Posterior cingulate gyrus (tissue), 11 donors: ENCODE measurements around the gene ATOSA.

Experiments used
- DNase-seq, 10 donors: peaks; one replicate each; pipeline versions ENCODE4 v3.0.0 to v3.0.0-alpha.2; 2020 to 2021; ENCODE audit warnings: mixed read lengths in 3 of 10
- intact Hi-C: fragments of 100-400 bp; cut with DNase I; formaldehyde crosslinking; loops from one replicate; pipeline ENCODE4 v1.15.1; 2023

Gene ATOSA

DNA sequence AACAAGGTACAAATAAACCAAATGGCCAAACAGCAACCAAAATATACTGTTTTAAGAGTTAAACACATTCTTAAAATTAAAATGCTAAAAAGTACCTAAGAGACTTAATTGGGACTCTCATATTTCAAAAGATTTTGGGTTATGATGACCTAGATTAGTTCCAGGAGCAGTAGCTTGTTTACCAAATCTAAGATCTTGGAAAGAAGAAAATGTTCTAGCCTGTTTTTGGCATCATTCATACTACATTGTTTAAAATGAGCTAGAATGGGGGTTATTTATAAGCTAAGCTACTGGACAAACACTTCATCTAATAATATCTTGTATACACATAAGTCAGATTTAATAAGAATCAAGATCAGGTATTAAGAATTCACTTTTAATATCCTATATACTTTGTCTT is 22.8 kb downstream of the ATOSA start:
- no peak for DNase-seq
- intact Hi-C loops: no loop called here

DNA sequence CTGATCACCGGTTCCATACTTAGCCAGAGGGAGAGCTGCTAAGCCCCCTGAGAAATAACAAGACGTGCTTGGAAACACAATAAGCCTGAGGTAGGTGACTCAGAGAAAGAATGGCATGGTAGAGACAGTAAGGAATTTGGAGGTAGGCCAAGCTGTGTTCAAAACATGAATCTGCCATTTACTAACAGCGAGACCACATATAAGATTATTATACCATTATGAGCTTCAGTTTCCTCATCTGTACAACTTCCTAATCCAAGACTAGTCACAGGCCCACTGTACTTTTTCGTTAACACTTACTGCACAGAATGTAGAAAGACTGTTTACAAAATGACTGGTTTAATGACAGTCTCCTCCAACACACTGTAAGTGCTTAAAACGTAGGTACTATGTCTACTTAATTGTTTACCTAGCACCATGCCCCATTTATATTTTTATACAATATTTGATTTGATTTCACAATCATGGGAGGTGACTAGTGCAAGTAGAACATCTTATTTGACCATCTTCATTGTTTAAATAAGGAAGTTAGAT is 25.7 kb downstream of the ATOSA start:
- intact Hi-C loops: no loop called here
- DNase-seq: no peak

DNA sequence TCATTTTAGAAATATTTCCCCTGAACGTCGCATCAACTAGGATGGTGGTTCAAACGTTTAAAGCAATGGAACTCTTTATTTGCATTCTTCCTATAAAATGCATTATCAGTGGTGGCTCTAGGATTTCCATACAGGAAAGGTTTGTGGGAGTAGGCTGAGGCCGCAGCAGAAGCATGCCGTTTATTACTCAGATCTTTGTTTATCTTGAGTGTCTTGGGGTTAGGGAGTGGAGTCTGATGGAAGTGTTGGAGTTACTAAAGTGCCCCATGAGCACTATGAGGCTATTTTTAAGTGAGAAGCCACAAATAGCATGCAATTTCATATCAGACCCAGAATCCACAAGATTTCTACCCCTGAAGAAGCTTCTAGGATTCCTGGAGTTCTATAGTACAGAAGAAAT is 26.2 kb downstream of the ATOSA start:
- intact Hi-C loops: no loop called here
- DNase-seq: no peak

DNA sequence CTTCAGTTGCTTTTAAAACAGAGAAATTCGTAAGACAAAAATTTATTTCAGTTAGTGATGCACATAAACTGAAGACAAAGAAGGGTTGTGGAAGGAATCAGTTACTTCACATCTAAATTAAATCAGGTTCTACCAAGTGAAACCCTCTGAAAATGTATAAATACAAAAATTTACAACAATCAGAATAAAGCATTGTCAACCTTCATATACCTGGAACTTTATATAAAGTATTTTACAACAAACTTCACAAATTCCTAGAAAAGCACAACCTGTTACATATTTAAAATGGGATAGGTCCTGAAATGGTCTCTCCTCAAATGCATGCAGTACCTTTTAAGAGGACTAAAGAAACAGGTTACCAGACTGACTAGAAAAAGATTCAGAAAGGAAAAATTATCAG is 26.9 kb downstream of the ATOSA start:
- intact Hi-C loops: no loop called here
- DNase-seq: no peak

DNA sequence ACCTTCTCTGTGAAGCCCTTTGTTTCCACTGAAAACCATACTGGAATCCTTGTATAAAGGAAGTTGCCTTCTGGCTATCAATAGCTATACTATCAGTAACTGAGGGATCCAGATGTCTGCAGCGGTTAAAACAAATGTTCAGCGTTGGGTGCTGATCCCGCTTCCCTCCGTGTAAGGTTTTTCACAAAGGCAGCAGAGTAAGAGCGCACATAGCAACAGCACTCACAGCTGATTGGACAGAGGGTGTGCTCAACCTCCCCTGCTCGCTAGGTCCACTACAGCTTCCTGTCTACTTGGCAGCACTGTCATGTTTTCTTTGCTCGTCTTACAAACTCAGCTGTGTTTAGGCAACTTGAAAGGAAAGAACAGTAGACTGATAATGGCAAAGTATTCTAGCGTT is 27.3 kb downstream of the ATOSA start:
- intact Hi-C loops: no loop called here
- peak; percentile 31 to 94 (median 54) for DNase-seq

DNA sequence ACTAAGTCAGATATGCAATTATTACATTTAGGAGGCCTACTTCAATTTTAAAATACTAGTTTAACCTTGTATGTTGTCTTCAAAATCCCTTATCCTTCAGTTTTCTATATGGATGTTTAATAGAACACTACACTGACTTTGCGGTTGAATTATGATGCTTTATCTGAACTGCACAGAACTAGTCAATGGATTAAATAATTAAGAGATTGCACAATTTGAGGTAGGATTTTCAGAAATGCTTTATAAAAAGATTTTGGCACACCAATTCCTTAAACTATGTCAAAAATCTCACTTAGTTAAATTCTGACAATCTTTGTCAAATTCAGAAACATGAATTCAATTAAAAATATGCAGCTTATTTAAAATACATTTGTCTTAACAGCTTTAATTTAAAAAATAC is 28.1 kb downstream of the ATOSA start:
- intact Hi-C loops: no loop called here
- DNase-seq: no peak

DNA sequence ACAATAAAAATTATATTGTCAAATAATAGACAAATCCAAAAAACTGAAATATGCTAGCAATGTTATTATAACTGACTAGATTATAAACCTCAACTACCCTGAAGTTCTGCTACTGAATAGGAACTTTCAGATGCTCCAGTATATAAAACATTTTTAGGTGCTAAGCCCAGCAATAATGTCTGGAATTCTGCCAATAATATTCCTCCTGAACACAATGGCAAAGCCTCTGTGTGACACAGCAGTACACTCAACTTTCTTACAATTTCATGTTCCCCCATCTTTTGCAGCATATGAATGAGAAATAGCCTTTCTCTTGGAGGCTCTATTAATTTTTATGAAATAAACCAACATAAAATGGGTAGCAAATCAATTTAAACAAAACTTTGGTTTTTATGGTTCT is 29.5 kb downstream of the ATOSA start:
- DNase-seq: no peak
- intact Hi-C loops: no loop called here

DNA sequence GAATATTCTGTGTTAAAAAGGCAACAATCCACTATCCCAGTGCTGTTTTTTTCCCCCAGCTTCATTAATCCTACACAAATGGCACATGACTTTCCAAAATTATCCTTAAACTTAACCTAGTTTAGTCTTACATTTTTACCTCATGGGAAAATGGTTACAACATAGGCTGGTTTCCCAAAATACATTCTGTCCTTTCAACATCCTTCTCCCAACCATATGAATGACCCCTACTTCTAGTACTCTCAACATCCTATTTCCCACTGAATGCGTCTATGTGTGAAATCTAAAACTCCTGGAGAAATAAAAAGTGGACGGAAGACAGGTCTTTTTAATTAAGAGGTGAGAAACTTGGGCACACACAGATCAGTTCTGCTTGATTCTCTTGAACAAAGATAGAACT is 33.3 kb downstream of the ATOSA start:
- intact Hi-C loops: no loop called here
- DNase-seq: no peak

DNA sequence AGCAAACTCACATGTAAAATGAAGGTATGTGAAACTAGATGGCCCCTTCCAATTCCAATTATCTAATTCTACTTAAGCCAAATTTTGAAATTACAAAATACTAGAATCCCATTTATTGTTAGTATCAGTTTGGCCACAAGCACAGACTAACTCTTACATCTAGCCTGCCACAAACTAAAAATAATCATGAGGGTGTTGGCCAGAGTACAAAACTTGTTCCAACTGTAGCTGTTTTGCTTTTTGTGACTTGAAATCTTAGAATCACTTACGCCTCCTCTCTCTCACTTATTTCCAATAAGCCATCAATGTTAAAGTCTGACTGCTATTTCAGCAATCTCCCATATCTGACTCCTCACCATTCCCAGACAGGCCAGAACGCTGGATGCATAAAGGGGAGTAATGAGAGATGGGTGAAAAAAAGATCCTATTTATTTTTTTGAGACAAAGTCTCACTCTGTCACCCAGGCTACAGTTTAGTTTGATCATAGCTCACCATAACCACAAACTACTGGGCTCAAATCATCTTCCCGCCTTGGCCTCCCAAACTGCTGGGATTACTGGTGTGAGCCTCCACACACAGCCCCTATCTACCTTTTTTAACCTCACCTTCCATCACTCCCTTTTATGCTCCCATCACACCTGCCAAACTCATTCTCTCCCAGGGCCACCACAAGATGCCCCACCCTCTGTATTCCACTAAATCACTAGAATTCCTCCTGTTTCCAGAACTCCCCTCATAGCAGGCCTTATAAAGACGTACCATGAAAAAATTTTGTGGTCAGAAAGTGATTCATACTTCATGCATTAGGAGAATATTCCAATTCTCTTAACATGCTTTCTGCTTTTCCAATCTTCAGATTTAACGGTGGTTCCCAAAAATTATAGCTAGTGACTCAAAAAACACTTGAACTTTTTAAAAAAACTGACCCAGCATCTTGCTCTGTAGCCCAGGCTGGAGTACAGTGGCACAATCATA is 36.5 kb downstream of the ATOSA start:
- intact Hi-C loops: no loop called here
- no peak for DNase-seq

DNA sequence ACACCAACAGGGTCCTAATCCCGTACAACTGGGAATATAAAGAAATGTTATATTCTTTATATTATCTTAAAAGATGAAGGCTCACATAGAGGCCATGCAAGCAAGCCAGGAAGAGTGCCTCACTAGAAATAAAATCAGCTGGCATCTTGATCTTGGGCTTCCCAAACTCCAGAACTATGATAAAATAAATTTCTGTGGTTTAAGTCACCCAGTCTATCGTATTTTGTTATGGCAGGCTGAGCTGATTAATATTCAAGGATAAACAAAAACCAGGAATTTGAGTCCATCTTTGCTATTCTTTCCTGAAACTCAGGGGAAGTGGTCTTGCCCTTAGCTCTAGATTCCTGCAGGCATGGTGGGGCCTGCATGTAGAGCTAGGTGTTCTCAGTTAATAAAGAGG is 42.7 kb downstream of the ATOSA start:
- no peak for DNase-seq
- intact Hi-C loops: no loop called here

DNA sequence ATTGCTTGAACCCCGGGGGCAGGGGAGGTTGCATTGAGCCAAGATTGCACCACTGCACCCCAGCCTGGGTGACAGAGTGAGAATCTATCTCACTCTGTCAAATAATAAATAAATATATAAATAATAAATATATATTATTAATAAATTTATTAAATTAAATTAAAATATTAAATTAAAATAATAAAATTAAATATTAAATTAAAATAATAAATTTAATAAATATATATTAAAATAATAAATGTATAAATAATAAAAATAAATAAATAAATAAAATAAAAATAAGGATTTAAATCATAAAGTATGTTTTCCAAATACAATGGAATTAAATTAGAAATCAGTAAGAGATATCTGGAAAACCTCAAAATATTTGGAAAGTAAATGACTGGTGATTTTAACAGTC is 43.3 kb downstream of the ATOSA start:
- intact Hi-C loops: no loop called here
- no peak for DNase-seq
